Trophoblast cell (in vitro differentiated cells and primary cell): ENCODE measurements around the gene MVD.
"Not testable (repeated sequence)": the region's sequence is repeated elsewhere in the genome, so short reads cannot be mapped to it uniquely, and the experiment has no call there.

Experiments used
- DNase-seq, 2 donors: peaks; one replicate each; pipeline ENCODE4 v3.0.0-alpha.2; 2016
- H2AFZ ChIP-seq: 2 replicates; pipeline ENCODE4 v1.6.1; 2013; ENCODE audit warnings: low read length, moderate library complexity, mild to moderate bottlenecking; ENCODE audit not compliant: insufficient read depth, poor library complexity
- H2AK5ac ChIP-seq: 2 replicates; pipeline ENCODE4 v1.6.1; 2013; ENCODE audit warnings: mild to moderate bottlenecking, low read length
- H2BK120ac ChIP-seq: 2 replicates; pipeline ENCODE4 v1.6.1; 2013; ENCODE audit warnings: low read length, mild to moderate bottlenecking, moderate library complexity; ENCODE audit not compliant: insufficient read depth, poor library complexity
- H2BK12ac ChIP-seq: 2 replicates; pipeline ENCODE4 v1.6.1; 2013; ENCODE audit warnings: mild to moderate bottlenecking, low read length, moderate library complexity
- H2BK5ac ChIP-seq: 2 replicates; pipeline ENCODE4 v1.6.1; 2013; ENCODE audit warnings: low read length, low read depth, moderate library complexity, mild to moderate bottlenecking; ENCODE audit not compliant: poor library complexity
- H3K14ac ChIP-seq: 2 replicates; pipeline ENCODE4 v1.6.1; 2013; ENCODE audit warnings: mild to moderate bottlenecking, low read length
- H3K18ac ChIP-seq: 2 replicates; pipeline ENCODE4 v1.6.1; 2013; ENCODE audit warnings: mild to moderate bottlenecking, low read length
- H3K23ac ChIP-seq: 2 replicates; pipeline ENCODE4 v1.6.1; 2013; ENCODE audit warnings: low read length
- H3K27ac ChIP-seq: 2 replicates; pipeline ENCODE4 v1.5.1; 2013; ENCODE audit warnings: low read depth, mild to moderate bottlenecking, inconsistent platforms, low read length, moderate library complexity
- H3K27me3 ChIP-seq: 2 replicates; pipeline ENCODE4 v1.6.1; 2013; ENCODE audit warnings: inconsistent platforms, mild to moderate bottlenecking, low read length, moderate library complexity; ENCODE audit not compliant: insufficient read depth
- H3K36me3 ChIP-seq, 2 experiments: 1 replicate in 1 of 2; 2 replicates in 1 of 2; pipeline ENCODE4 v1.6.1; 2013; ENCODE audit warnings: low read length in 2 of 2, mild to moderate bottlenecking in 2 of 2, moderate library complexity in 1 of 2; ENCODE audit not compliant: insufficient read depth in 2 of 2, control insufficient read depth in 1 of 2
- H3K4ac ChIP-seq: 2 replicates; pipeline ENCODE4 v1.6.1; 2013; ENCODE audit warnings: low read depth, mild to moderate bottlenecking, low read length, moderate library complexity
- H3K4me1 ChIP-seq, 2 experiments: 1 replicate in 1 of 2; 2 replicates in 1 of 2; pipeline ENCODE4 v1.6.1; 2013; ENCODE audit warnings: low read length in 2 of 2, mild to moderate bottlenecking in 2 of 2, moderate library complexity in 1 of 2; ENCODE audit not compliant: insufficient read depth in 2 of 2, control insufficient read depth in 1 of 2
- H3K4me2 ChIP-seq: 2 replicates; pipeline ENCODE4 v1.6.1; 2013; ENCODE audit warnings: inconsistent platforms, mild to moderate bottlenecking, low read length, moderate library complexity
- H3K4me3 ChIP-seq: 2 replicates; pipeline ENCODE4 v1.5.1; 2013; ENCODE audit warnings: mild to moderate bottlenecking, low read depth, low read length, inconsistent platforms
- H3K79me1 ChIP-seq: one replicate; pipeline ENCODE4 v1.6.1; 2013; ENCODE audit warnings: low read length
- H3K79me2 ChIP-seq: 2 replicates; pipeline ENCODE4 v1.6.1; 2013; ENCODE audit warnings: low read length, mild to moderate bottlenecking; ENCODE audit not compliant: control insufficient read depth, insufficient read depth, poor library complexity
- H3K9ac ChIP-seq: 2 replicates; pipeline ENCODE4 v1.6.1; 2013; ENCODE audit warnings: mild to moderate bottlenecking, low read length
- H3K9me3 ChIP-seq: 2 replicates; pipeline ENCODE4 v1.6.1; 2013; ENCODE audit warnings: low read depth, mild to moderate bottlenecking, control low read depth, inconsistent platforms, low read length; ENCODE audit not compliant: insufficient read depth
- H4K12ac ChIP-seq: 2 replicates; pipeline ENCODE4 v1.6.1; 2013; ENCODE audit warnings: low read depth, mild to moderate bottlenecking, low read length, moderate library complexity
- H4K8ac ChIP-seq: 2 replicates; pipeline ENCODE4 v1.6.1; 2013; ENCODE audit warnings: low read depth, mild to moderate bottlenecking, low read length, moderate library complexity
- H4K91ac ChIP-seq: one replicate; pipeline ENCODE4 v1.6.1; 2013; ENCODE audit warnings: low read depth, mild to moderate bottlenecking, low read length, moderate library complexity
- WGBS: extraction: QIAGEN DNeasy Blood & Tissue Kit; methylation state at CpG from one replicate; pipeline ENCODE4 v1.1.7; 2013; ENCODE audit warnings: missing lambda C conversion rate; ENCODE audit not compliant: insufficient read length, insufficient coverage; ENCODE audit errors: extremely low coverage; 5-methylcytosine and 5-hydroxymethylcytosine counted together

MVD gene

GRCh38 chr16:88669493-88669892, 6.6 kb upstream of the MVD start:
- not testable (repeated sequence) for H3K18ac ChIP-seq, H2BK5ac ChIP-seq, H2AFZ ChIP-seq, H2BK120ac ChIP-seq, H4K91ac ChIP-seq, H3K79me2 ChIP-seq, H3K9me3 ChIP-seq, DNase-seq, H2BK12ac ChIP-seq, H4K8ac ChIP-seq, H3K4me3 ChIP-seq, H3K79me1 ChIP-seq, H3K27me3 ChIP-seq, H3K4me1 ChIP-seq, H3K36me3 ChIP-seq, H3K9ac ChIP-seq, H2AK5ac ChIP-seq, H3K23ac ChIP-seq, H3K27ac ChIP-seq, H3K4ac ChIP-seq, H3K14ac ChIP-seq, H4K12ac ChIP-seq, H3K4me2 ChIP-seq
- no CpG with 5 or more reads among the region's 8 CpGs for WGBS

- no peak overlapping the region for H3K14ac ChIP-seq
- no peak overlapping the region for H4K91ac ChIP-seq
- no peak overlapping the region for H3K27ac ChIP-seq
- no peak overlapping the region for H2AFZ ChIP-seq
- no peak overlapping the region for H3K9ac ChIP-seq
- peaks cover 5 to 6% of the 10 kb centered on the region in 2 experiments for H3K36me3 ChIP-seq
- H2BK120ac ChIP-seq: no peak overlapping the region
- peak overlapping the region; percentile 17 for H3K18ac ChIP-seq
- no CpG with 5 or more reads among the region's 5 CpGs for WGBS
- no peak for DNase-seq
- H3K4ac ChIP-seq: no peak overlapping the region
- H3K27me3 ChIP-seq: no peaks in the 10 kb centered on the region
- no peak overlapping the region for H3K4me3 ChIP-seq
- H3K23ac ChIP-seq: no peak overlapping the region
- no peak overlapping the region for H2AK5ac ChIP-seq
- no peak overlapping the region for H3K4me2 ChIP-seq
- peak overlapping the region; percentile 36 for H4K8ac ChIP-seq
- peaks cover 3 to 7% of the 10 kb centered on the region in 2 experiments for H3K4me1 ChIP-seq
- no peak overlapping the region for H2BK5ac ChIP-seq
- peaks cover 12% of the 10 kb centered on the region for H3K79me1 ChIP-seq
- no peak overlapping the region for H2BK12ac ChIP-seq
- H3K79me2 ChIP-seq: peaks cover 12% of the 10 kb centered on the region
- H3K9me3 ChIP-seq: peaks cover 6% of the 10 kb centered on the region
- no peak overlapping the region for H4K12ac ChIP-seq
Measured at GRCh38 chr16:88667461-88667860, 4.6 kb upstream of the MVD start.

- no CpG with 5 or more reads among the region's 3 CpGs for WGBS
- DNase-seq: no peak
- H3K79me2 ChIP-seq: peaks cover 21% of the 10 kb centered on the region
Measured at GRCh38 chr16:88665570-88665969, 2.7 kb upstream of the MVD start.

GRCh38 chr16:88665148-88665547, 2.3 kb upstream of the MVD start:
- H3K27ac ChIP-seq: no peak overlapping the region

More at GRCh38 chr16:88665570-88665969, 2.7 kb upstream of the MVD start:
- H3K4ac ChIP-seq: no peak overlapping the region
- H3K23ac ChIP-seq: no peak overlapping the region
- H2BK5ac ChIP-seq: no peak overlapping the region
- no peak overlapping the region for H3K27ac ChIP-seq
- peaks cover 5 to 6% of the 10 kb centered on the region in 2 experiments for H3K36me3 ChIP-seq
- no peak overlapping the region for H3K4me3 ChIP-seq
- no peak overlapping the region for H3K18ac ChIP-seq
- peaks cover 2% of the 10 kb centered on the region for H3K9me3 ChIP-seq
- no peak overlapping the region for H4K8ac ChIP-seq
- H3K27me3 ChIP-seq: no peaks in the 10 kb centered on the region
- no peak overlapping the region for H3K9ac ChIP-seq
- H2BK120ac ChIP-seq: no peak overlapping the region
- H2AK5ac ChIP-seq: no peak overlapping the region
- no peak overlapping the region for H4K91ac ChIP-seq
- no peak overlapping the region for H3K14ac ChIP-seq
- no peak overlapping the region for H4K12ac ChIP-seq
- no peak overlapping the region for H2BK12ac ChIP-seq
- H3K4me2 ChIP-seq: no peak overlapping the region
- no peak overlapping the region for H2AFZ ChIP-seq
- peaks cover 5 to 11% of the 10 kb centered on the region in 2 experiments for H3K4me1 ChIP-seq
- H3K79me1 ChIP-seq: peaks cover 16% of the 10 kb centered on the region

More at GRCh38 chr16:88665148-88665547, 2.3 kb upstream of the MVD start:
- Histone ChIP-seq H2AK5ac (no peak overlapping the region), H3K4ac (no peak overlapping the region), H2BK5ac (no peak overlapping the region), H3K79me1 (peaks cover 16% of the 10 kb centered on the region), H4K8ac (no peak overlapping the region), H3K23ac (no peak overlapping the region), H3K4me2 (no peak overlapping the region), H3K9ac (no peak overlapping the region), H3K4me1 (peaks cover 5 to 12% of the 10 kb centered on the region in 2 experiments), H3K9me3 (peaks cover 2% of the 10 kb centered on the region), H3K4me3 (no peak overlapping the region), H2BK12ac (no peak overlapping the region), H2BK120ac (no peak overlapping the region), H2AFZ (no peak overlapping the region), H3K14ac (no peak overlapping the region), H4K12ac (no peak overlapping the region), H3K27me3 (no peaks in the 10 kb centered on the region), H3K79me2 (peaks cover 21% of the 10 kb centered on the region), H3K18ac (no peak overlapping the region), H4K91ac (no peak overlapping the region), H3K36me3 (peaks cover 5 to 8% of the 10 kb centered on the region in 2 experiments)
- WGBS: no CpG with 5 or more reads among the region's 4 CpGs
- DNase-seq: no peak
